HG03280 (cell line): ENCODE measurements around the gene KCNQ1.

Experiments used
- ATAC-seq: cut with Tn5 transposase; IDR thresholded peaks from one replicate; pipeline ENCODE4 v1.9.1; 2021; ENCODE audit warnings: mild to moderate bottlenecking, moderate library complexity; ENCODE audit not compliant: unreplicated experiment

The KCNQ1 gene

DNA sequence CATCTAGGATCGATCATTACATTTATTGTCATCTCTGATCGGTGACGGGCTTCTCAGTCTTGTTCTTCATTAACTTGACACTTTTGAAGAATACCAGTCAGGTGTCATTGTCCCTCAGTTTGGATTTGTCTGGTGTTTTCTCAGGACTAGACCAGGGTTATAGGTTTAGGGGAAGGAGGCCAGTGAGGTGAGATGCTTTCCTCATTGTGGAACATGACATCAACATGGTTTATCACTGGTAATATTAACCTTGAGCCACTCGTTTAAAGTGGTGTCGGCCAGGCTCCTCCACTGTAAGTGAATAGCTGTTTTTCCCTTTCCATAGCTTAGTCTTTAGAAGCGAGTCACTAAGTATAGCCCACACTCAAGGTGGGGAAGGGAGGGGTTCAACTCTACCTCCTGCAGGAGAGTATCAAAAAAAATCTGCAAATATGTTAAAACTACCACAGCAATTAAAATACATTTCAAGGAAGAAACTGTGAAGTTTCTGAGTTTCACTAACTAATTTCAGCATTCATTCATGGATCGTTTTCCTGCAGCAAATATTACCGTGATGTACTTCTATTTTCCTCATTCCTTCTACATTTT is 213.0 kb downstream of the KCNQ1 start:
- no peak for ATAC-seq

DNA sequence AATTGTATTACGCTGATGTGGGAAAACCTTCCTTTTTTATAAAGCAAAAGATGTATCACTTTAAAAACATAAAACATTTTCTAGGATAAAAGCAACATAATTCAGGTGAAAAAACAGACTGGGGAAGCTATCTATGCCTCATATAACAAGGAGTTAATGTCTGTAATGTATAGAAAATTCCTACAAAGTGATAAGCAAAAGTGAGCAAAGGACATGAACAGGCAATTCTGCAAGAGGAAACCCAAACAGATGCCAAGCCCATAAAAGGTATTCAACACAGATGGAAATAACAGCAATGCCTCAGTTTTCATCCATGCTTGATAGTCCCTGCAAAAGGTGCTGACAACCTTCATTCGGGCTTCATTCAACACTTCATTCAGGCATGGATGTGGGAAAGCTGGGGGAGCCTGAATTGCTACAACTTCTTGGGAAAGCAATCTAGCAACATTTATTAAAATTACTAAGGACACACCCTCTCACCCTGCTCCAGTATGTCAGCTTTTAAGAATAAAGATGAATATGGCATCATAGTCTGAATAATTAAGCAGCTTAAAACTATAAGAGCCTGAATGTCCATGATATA is 215.6 kb downstream of the KCNQ1 start:
- ATAC-seq, result no peak

DNA sequence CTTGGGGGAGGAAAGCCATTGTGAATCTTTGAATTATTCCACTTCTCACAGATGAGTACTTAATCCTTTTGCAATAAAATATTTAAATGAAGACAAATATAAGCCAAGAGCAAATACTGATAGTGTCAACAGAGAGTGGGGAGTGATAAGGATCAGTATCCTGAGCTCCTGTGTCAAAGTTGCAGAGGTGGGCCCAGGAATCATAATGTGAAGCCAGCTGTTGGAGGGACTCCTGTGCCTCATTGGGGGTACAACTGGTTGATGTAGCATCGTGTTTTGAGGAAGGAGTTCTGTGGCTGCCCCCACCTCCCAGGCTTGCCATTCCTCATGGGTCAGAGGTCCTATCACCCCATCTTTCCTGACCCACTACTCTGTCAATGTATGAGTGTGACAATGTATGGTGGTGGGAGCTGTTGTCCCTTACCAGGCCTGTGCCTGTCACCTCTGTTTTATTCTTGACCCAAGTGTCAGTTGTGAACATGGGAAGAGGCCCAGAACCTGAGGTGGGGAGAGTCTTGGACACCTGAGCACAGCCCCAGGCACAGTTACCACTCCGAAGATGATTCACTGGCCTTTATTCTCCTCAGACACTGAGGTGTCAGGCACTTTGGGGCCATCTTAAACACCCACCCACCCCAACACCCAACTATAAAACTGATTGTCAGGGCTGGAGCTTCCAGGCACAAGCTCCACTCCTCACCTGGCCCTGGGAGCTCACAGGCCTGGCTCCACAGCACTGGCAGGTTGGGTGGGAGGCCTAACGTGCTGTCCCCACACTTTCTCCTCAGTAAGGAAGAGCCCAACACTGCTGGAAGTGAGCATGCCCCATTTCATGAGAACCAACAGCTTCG is 216.6 kb downstream of the KCNQ1 start:
- no peak for ATAC-seq

DNA sequence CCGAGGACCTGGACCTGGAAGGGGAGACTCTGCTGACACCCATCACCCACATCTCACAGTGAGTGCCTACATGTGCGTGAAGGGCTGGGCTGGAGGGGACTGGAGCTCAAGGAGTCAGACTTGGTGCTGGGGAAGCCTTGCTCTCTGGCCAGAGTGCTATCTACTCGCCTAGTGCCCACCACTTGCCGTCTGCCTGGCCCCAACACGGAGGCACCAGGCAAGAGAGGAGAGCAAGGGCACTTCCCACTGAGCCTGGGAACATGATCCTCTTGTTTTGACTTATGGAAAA is 217.2 kb downstream of the KCNQ1 start:
- ATAC-seq, result no peak

DNA sequence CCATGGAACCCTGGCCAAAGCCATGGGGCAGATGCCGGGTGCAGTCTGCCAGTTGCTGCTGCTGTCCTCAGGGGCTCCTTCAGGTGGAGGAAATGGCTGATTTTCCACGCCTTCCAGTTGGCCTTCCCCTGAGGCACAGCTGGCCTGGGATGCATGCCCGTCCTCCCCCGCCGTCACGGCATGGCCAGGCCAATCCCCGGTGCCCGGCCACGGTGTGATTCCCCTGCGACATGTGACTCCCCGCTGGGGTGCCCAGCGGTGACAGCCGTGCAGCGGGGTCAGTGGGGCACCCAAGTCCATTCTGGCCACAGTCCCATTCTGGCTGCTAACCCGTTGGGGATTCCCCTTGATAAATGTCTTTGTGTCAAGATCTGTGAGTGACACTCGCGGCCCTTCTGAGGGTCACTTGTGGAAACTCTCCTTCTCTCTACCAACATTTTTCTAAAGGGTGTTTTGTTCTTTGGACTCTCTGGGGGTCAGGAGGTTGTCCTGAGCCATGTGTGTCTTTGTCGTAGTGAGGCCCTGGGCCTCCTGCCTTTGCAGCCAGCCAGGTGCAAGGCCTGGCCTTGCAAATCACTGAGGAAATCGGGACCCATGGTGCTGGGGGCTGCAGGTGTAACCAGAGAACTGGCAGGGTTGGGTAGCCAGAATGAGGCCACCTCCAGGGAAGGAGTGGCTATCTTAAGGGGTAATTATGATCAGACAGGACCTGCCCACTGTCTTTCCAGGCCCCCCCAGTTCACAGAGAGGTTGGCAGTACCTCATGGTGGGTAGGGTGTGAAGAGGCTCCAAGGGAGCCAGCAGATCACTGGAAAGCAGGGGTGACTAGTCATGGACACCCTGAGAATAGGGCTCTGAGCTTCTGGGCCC is 217.9 kb downstream of the KCNQ1 start:
- ATAC-seq, result no peak

DNA sequence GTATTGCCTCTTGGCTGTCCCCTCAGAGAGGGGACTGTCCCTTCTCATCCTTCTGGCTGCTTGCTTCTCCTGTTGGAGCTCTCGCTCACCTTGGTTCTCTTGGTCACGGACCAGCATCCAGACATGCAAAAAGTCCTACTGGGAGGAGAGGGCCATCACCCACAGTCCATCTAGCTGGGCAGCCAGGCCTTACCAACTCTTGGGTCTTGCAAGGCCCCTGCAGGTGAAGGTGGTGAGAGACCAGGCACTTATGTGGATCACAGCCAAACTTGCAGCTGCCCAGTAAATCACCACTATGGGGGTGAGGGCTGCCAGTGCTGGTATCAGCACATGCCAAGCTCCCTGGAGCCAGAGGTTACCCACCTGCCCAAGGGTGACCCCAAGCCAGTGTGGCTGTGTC is 218.7 kb downstream of the KCNQ1 start:
- ATAC-seq, result no peak

DNA sequence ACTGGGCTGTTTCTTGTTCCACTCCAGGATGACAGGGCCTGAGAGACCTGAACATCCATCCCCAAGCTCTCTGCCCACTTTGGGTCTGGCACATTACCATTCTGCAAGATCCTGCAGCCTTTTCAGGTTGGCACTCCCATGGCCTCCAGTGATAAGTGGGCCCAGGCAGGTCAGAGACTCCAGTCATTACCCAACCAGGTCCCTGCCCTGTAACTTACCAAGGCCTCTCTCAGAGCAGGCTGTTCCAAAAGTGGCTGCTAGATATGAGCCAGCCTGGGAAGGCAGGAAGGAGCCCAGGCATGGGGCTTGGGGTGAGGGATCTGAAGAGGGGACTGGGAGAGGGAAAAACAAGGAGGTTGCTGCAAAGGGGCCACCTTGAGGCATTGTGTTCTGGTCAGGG is 219.1 kb downstream of the KCNQ1 start:
- ATAC-seq, result no peak

DNA sequence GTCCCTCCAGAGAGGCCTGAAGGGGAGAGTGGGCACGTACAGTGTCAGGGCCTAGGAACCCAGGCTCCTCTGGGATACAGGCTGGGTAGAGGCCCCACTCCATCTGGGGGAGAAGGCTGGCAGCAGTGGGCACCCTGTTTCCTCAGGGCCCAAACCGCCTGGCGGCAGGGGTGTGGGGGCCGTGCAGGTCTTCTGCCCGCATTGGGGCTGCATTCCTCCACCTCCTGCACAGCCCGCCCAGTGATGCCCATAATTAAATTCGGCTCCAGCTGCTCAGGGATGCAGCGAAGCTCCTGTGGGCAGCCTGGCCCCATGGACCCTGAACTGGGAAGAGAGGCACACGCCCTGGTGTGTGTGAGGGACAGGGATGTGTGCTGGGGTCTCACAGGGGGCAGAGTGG is 219.6 kb downstream of the KCNQ1 start:
- ATAC-seq, result no peak

DNA sequence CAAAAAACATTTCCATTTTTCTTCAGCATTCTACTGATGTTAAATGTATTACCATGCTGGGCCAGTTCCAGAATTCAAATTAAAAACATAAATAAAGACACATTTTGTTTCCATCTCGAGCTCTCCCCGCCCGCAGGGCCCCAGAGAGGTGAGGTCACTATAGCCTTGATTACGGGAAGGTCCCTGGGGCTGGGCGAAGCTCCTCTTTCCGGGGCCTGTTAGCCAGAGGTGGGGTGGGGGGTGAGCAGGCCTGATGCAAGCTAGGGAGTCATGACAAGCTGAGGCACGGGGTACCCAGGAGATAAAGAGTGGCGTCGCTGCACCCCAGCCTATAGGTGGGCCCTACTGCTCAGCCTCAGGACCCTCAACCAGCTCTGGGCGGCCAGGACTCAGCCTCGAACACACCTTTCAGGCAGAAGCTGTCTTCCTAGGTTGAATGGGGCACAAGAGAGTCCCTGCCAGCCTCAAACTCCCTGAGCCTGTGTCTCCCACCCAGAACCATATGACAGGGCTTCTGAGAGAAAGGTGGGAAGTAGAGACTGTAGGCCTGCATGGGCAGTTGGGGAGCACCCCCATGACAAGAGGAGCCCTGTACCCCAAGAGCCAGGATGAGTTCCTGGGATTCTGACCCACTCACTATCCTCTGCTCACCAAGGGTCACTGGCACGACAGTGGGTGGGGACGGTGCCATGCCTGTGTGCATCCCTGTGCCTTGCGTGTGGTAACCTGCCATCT is 220.2 kb downstream of the KCNQ1 start:
- no peak for ATAC-seq

DNA sequence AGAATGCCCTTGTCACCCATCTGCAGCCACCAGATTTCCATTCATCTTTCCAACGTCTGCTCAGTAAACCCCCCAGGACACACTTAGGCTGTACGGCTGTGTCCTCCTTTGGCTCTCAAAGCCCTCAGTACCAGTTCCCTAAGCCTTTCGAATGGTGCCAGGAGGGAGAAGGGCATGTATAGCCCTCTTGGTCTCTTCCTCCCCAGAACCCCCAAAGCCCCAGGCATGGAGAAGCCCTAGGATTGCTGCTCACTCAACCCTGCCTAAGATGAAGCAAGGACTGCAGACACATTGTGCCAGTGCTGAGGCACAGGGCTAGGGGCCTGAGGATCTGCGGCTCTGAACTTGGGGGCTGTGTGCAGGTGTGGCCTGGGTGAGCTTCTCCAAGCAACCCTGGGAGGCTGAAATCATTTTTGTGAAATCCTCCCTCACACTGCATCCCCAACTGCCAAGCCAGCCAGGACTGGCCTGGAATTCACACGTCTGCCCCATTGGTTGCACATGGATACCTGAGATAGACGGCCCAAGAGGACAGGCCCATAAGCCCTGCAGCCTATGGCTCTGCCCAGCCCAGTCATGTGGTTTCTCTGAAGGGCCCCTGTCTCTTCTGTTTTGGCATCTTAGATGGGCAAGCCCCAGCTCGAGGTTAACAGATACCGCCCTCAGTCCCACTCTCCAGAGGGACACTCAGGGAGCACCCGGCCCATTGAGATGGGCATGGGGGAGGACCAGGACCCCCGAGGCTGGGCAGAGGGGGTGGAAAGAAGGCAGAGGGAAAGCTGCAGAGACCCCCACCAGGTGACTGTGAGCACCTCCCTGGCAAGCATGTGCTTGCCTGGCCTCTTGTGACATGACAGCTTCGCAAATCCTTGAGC is 221.0 kb downstream of the KCNQ1 start:
- no peak for ATAC-seq

DNA sequence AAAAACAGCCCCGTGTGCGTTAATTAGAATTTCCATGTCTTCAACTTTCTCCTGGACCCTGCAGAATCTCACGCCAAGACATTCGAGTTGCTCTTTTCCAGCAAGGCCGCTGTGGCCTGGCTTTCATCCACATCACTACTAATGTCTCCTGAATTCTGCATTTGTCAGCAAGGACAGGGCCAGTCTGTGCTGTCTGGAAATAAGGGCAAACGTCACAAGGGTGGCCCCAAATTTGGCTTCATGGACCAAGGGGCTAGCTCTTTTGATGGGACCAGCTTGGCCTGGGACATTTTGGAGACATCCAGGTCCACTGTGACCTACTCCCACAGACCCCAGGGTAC is 221.6 kb downstream of the KCNQ1 start:
- no peak for ATAC-seq

DNA sequence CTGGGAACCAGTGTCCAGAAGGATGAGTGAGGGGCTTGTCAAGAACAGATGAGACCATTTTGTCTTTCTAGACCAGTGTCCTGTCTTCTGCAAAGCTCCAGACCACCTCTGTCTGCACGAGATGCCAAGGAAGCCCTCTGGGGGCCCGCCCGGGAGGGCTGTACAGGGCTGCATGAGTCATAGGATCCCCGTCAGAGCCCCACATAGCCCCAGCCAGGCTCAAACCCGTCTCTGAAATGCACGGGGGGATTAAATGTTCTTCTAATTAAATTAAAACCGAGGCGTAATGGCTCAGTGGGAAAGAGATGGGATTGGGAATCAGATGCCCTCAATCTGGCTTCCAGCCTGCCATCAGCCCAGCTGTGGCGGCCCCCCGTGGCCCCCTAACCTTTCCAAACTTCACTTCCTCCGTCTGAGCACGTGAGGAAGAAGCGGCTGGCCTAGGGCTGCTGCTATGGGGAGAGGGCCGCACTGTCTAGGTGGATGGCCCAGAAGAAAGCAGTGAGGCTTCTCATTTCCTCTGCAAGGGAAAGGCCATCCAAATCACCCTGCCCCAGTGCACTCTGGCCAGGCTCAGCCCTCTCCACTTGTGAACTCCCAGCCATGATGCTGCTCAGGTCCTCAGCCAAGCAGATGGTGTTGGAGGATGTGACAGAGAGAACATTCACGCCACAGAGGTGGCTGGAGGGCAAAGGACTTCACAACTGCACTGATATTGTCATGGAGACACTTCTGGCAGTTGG is 222.2 kb downstream of the KCNQ1 start:
- ATAC-seq, result no peak

DNA sequence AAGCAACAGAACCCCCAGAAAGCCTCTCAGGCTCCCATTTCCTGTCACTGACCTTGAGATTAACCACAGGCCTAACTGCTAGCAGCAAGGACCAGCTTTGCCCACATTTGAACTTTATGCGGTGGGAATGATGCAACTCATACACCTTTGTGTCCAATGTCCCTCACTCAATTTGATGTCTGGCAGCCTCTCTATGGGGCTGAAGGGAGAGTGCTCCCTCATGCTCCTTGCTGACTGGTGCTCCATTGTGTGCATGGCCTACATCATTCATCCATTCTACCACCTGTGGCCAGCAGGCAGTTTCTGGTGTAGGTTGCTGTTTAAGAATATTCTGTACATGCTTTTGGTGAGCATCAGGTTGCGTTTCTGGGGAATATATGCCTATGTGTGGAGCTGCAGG is 223.1 kb downstream of the KCNQ1 start:
- no peak for ATAC-seq

DNA sequence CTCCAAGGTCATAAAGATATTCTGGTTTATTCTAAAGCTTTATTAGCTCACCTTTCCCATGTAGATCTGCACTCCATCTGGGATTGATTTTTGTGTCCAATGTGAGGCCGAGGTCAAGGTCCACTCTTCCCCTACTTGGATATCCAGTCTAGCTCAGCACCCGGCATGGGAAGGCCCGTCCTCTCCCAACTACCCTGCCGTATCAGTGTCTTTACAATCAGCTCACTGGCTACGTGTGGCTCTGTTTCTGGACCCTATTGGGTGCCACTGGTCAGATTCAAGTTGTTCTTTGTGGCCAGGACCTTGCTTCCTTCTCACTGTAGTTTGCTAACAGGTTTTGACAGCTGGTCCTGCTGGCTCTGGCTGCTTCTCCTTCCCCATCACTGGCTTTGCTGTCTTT is 224.1 kb downstream of the KCNQ1 start:
- no peak for ATAC-seq

DNA sequence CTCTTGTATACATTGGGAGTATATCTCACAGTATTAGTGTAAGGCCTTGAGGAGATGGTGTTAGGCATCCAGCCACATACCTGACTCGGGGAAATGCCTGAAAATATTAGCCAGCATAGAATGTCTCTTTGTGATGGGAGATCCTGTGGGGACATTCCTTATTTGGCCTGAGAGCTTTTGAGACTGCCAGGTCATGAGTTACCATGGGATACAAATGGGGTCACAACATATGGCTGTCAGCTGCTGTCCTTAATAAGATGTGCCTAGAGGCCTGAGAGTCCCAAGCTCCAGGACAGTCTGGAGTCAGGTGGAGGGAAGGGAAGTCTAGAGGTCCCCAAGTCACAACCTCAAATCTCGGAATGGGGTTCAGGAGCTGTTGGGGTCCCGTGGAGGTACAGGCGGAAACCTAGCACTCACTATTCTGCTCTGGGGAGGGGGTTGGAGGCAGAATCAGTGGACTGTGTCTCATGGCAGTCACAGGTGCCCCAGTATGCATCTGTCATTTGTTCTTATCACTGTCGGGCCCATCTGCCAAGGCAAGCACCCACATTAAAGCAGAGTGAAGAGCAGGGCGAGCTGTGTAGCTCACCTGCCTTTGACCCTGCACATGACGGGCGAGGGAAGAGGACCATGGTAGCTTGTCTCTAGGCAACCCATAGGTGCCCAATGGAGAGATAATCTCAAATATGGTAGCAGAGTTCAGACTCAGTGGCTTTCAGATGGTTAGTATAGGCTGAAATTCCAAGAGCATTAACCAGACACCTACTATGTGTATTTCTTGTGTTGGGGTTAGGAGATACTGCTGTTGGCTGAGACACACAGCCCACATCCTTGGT is 225.0 kb downstream of the KCNQ1 start:
- ATAC-seq, result no peak

DNA sequence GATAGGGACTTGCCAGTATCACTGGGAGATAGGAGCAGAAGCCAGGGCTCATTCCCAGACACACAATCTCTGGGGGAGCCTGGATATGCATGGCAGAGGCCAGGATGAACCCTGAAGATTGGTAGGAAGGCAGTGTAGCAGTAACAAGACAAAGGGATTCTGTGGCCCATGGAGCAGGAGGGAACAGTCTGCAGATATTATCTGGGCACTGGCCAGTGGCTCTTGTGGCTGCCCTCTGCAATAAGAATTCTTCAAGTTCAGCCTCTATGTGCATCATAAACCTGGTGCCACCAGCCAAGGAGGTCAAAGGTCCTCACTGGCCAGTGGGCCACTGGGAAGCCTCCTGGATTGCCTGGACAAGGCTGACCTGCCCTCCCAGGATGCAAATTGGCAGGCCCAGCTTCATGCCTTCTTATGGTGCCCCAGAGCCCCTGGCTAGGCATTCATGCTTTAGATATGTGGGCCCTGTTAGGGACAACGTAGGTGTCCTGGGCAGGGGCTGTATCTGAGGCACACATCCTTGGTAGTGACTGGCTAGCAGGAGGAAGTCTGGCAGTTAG is 225.8 kb downstream of the KCNQ1 start:
- no peak for ATAC-seq

DNA sequence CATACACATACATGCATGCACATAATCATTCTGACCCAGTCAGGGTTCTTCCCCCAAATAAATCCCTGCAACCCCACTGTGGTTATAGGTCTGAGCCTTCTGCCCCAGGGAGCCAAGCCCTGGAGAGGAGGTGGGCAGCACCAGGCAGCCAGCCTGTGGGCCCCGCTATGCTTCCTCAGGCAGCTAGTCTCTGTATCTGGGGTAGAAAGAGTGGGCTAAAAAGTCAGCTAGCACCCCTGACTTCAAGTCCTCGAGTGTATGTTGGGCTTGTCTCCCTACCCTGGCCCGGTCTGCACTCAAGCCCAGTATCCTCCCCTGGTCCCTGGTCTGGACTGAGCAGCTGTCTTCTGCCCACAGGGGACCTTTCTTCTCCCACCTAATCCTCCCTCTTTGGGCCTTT is 226.9 kb downstream of the KCNQ1 start:
- no peak for ATAC-seq

DNA sequence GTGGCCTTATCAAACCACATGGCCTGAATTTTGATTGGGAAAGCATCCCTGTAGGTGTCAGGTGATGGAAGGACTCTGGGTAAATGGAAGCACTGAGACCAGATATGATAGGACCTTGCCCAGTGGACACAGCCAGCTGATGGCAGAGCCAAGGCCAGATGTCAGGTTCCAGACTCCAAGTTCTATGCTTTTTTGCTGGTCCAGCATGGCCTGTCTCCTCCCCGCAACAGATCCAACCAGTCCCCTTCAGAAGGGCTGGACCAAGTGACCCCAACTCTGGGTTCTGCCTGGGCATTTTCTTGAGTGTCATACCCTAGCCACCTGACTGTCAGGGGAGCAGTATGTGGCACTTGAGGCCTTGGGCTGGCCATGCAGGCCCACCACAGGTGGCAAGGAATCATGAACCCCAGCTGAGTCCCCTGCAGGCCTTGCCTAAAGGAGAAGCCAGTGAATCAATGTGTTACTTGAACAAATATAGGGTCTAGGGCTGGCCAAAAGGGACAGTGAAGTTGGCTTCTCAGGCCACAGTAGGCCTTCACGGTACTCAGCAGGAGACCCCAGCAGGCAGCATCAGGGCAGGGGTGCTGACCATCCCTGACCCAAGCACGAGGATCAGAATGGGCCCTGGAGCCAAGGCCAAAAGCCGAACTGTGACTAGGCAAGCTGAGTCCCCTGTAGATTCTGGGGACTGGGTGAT is 227.9 kb downstream of the KCNQ1 start:
- no peak for ATAC-seq
